Endothelial cell of umbilical vein (primary cell): Measurements from ENCODE around the gene USP47. TPM values are rescaled to one million over a fixed set of nuclear protein-coding genes. Genes with fewer than 3 reads are reported as not detected.

Experiments
- BruUV-seq: library from RNA; stranded (reverse); fragments of 400-500 nt; replicated peaks from 2 replicates; lab custom pipeline; 2021; lab: Mats Ljungman, UMichigan
- CTCF ChIA-PET: fragments of 300-600, 350-600 bp; sonication (Branson Sonifier 250); formaldehyde crosslinking; loops from one replicate; lab custom pipeline; 2021; ENCODE audit warnings: antibody characterized with exemption, inconsistent platforms; lab: Charles Lee
- POLR2A ChIA-PET: fragments of 300-600, 350-600 bp; sonication (Branson Sonifier 250); formaldehyde crosslinking; loops from one replicate; lab custom pipeline; 2021; ENCODE audit warnings: antibody characterized with exemption, inconsistent platforms; lab: Charles Lee
- DNase-seq: peaks from one replicate; pipeline ENCODE4 v3.0.0-alpha.2; 2011; ENCODE audit warnings: low read depth, low spot score
- FAIRE-seq: peaks from 2 replicates; lab custom pipeline; 2011; peaks lifted over from hg19 to GRCh38; lab: Jason Lieb, UNC
- H2AFZ ChIP-seq: 2 replicates; pipeline ENCODE4 v1.6.0; 2012; ENCODE audit warnings: low read depth, low read length, control low read depth, inconsistent platforms
- H3K27ac ChIP-seq: 2 replicates; pipeline ENCODE4 v1.5.1; 2011; ENCODE audit warnings: low read depth, mild to moderate bottlenecking, control low read depth, low read length, moderate library complexity; ENCODE audit not compliant: insufficient read depth
- H3K27me3 ChIP-seq, 2 experiments: 2 replicates each; pipeline versions ENCODE4 v1.6.0 to v1.6.1; 2011; ENCODE audit warnings: low read length in 2 of 2, mixed read lengths in 1 of 2; ENCODE audit not compliant: control insufficient read depth in 2 of 2, insufficient read depth in 2 of 2
- H3K36me3 ChIP-seq, 2 experiments: 2 replicates in 1 of 2; 3 replicates in 1 of 2; pipeline ENCODE4 v1.5.1; 2011; ENCODE audit warnings: low read length in 2 of 2, mild to moderate bottlenecking in 1 of 2, moderate library complexity in 1 of 2; ENCODE audit not compliant: control insufficient read depth in 2 of 2, insufficient read depth in 2 of 2; ENCODE audit errors: extremely low read depth in 1 of 2
- H3K4me1 ChIP-seq: 3 replicates; pipeline ENCODE4 v1.5.1; 2011; ENCODE audit warnings: mild to moderate bottlenecking, low read length; ENCODE audit not compliant: control insufficient read depth, insufficient read depth; ENCODE audit errors: extremely low read depth
- H3K4me2 ChIP-seq: 2 replicates; pipeline ENCODE4 v1.6.1; 2011; ENCODE audit warnings: low read length, control low read depth, mixed read lengths; ENCODE audit not compliant: insufficient read depth
- H3K4me3 ChIP-seq, 3 experiments: fragments of 200-600 bp in 1 of 3; sonication (generic), shearing (Covaris generic) in 1 of 3; replicated peaks in 1 of 3; 2 replicates each; pipeline ENCODE4 v1.5.1; 2011 to 2016; ENCODE audit warnings: control low read depth in 3 of 3, low read length in 3 of 3, mild to moderate bottlenecking in 2 of 3, inconsistent platforms in 1 of 3, low read depth in 1 of 3, moderate library complexity in 1 of 3; ENCODE audit not compliant: insufficient read depth in 1 of 3
- H3K79me2 ChIP-seq: 2 replicates; pipeline ENCODE4 v1.6.0; 2012; ENCODE audit warnings: low read length, inconsistent platforms; ENCODE audit not compliant: control insufficient read depth, insufficient read depth
- H3K9ac ChIP-seq: replicated peaks from 2 replicates; pipeline ENCODE3; 2011; ENCODE audit warnings: low read length, control low read depth; ENCODE audit not compliant: insufficient read depth; ENCODE audit errors: extremely low read depth
- H3K9me1 ChIP-seq: replicated peaks from 3 replicates; pipeline ENCODE4 v1.6.0; 2011; ENCODE audit warnings: mild to moderate bottlenecking, low read length; ENCODE audit not compliant: control insufficient read depth, insufficient read depth; ENCODE audit errors: extremely low read depth
- H3K9me3 ChIP-seq: replicated peaks from 2 replicates; pipeline ENCODE4 v1.5.1; 2012; ENCODE audit warnings: low read length, inconsistent platforms; ENCODE audit not compliant: control insufficient read depth, insufficient read depth
- H4K20me1 ChIP-seq: replicated peaks from 2 replicates; pipeline ENCODE3; 2011; ENCODE audit warnings: mild to moderate bottlenecking, low read length; ENCODE audit not compliant: control insufficient read depth, insufficient read depth; ENCODE audit errors: extremely low read depth
- CTCF ChIP-seq, 2 donors: IDR thresholded peaks; 1 replicate in 1 of 2; 2 replicates in 1 of 2; pipeline ENCODE4 v1.5.1; 2011; ENCODE audit warnings: low read length in 2 of 2, mild to moderate bottlenecking in 2 of 2, moderate library complexity in 2 of 2, control low read depth in 1 of 2, inconsistent platforms in 1 of 2, low read depth in 1 of 2; ENCODE audit not compliant: insufficient read depth in 1 of 2; ENCODE audit errors: extremely low read depth in 1 of 2
- EZH2 ChIP-seq: IDR thresholded peaks from 2 replicates; pipeline ENCODE4 v1.6.1; 2012; ENCODE audit warnings: borderline replicate concordance, low read depth, mild to moderate bottlenecking, moderate library complexity, low read length, inconsistent platforms; ENCODE audit not compliant: severe bottlenecking
- FOS ChIP-seq: IDR thresholded peaks from 2 replicates; pipeline ENCODE4 v1.6.1; 2011; ENCODE audit warnings: mild to moderate bottlenecking, low read length, moderate library complexity, borderline replicate concordance; ENCODE audit not compliant: insufficient read depth
- GATA2 ChIP-seq: IDR thresholded peaks from 2 replicates; pipeline ENCODE4 v1.7.0; 2011; ENCODE audit warnings: low read depth, mild to moderate bottlenecking, moderate library complexity, mixed read lengths, low read length; ENCODE audit not compliant: insufficient read length, insufficient read depth
- JUN ChIP-seq: IDR thresholded peaks from 2 replicates; pipeline ENCODE4 v1.6.1; 2011; ENCODE audit warnings: borderline replicate concordance, low read depth; ENCODE audit not compliant: insufficient read length, insufficient read depth
- MAX ChIP-seq: IDR thresholded peaks from 2 replicates; pipeline ENCODE4 v1.6.1; 2011; ENCODE audit not compliant: insufficient read depth, insufficient read length
- MYC ChIP-seq: IDR thresholded peaks from one replicate; pipeline ENCODE4 v1.6.1; 2011; ENCODE audit warnings: mild to moderate bottlenecking, low read depth, low read length
- POLR2A ChIP-seq: IDR thresholded peaks from 2 replicates; pipeline ENCODE4 v1.6.1; 2012; ENCODE audit warnings: low read depth, mild to moderate bottlenecking, control low read depth, low read length
- POLR2AphosphoS5 ChIP-seq: IDR thresholded peaks from 2 replicates; pipeline ENCODE4 v1.6.1; 2012; ENCODE audit warnings: low read depth, mild to moderate bottlenecking, control low read depth, low read length, moderate library complexity; ENCODE audit not compliant: insufficient read depth
- dilution Hi-C: fragments of 300-500 bp; cut with MboI; formaldehyde crosslinking; loops from one replicate; pipeline ENCODE4 v1.15.0; 2019; ENCODE audit warnings: low sequenced_read_pairs; ENCODE audit not compliant: extremely low pct_ligation_motif_present
- intact Hi-C: fragments of 100-400 bp; cut with micrococcal nuclease; formaldehyde crosslinking; loops from one replicate; pipeline ENCODE4 v1.10.0; 2022
- polyA plus RNA-seq, 4 experiments: library from polyadenylated mRNA; depleted of rRNA in 3 of 4; stranded (reverse) in 3 of 4; unstranded in 1 of 4; fragments of >200 nt; gene quantifications; 2 replicates each; pipeline versions ENCODE4 v1.2.1 to v1.2.3, GENCODE V29; 2011 to 2012; ENCODE audit warnings: missing spikeins in 1 of 4
- total RNA-seq: library from RNA; stranded (reverse); gene quantifications from 2 replicates; pipeline ENCODE4 v1.2.3, GENCODE V29; 2021

Gene USP47
- total and polyA plus RNA-seq, 2 donors (not counting 3 experiments of a cell fraction or from before 2014, with no cell fraction given), result 7.8 to 38.0 TPM

- DNase-seq (no peak), FAIRE-seq (no peak)
- TF ChIP-seq POLR2AphosphoS5 (no peak), GATA2 (no peak), CTCF (IDR thresholded peaks at IDR 0.05; ENCODE audit: extremely low read depth in 1 of 2, insufficient read depth in 1 of 2, low read depth in 1 of 2, low read length in 2 of 2) (no peak), EZH2 (no peak), POLR2A (no peak), MAX (no peak), FOS (no peak), JUN (no peak), MYC (no peak)
- H2AFZ ChIP-seq, result no peak overlapping the region
- no peak overlapping the region for H3K4me2 ChIP-seq
- peaks cover 3 to 4% of the 10 kb centered on the region in 2 experiments for H3K27me3 ChIP-seq
- H3K9me1 ChIP-seq, result no peaks in the 10 kb centered on the region
- no peaks in the 10 kb centered on the region for H4K20me1 ChIP-seq
- H3K4me3 ChIP-seq, result no peak overlapping the region
- no TSS peak for BruUV-seq
- intact Hi-C loops, result no loop called here
- H3K9me3 ChIP-seq, result no peaks in the 10 kb centered on the region
- dilution Hi-C loops, result no loop called here
- POLR2A ChIA-PET, result no interaction called here
- no peak overlapping the region for H3K9ac ChIP-seq
- CTCF ChIA-PET, result interaction anchor here (0.9 to 3.8 kb wide), 2 partner anchors 10 to 279 kb away, joined by 3 to 20 read pairs; no protein-coding TSS in a partner anchor
- H3K36me3 ChIP-seq, result no peaks in the 10 kb centered on the region
- H3K27ac ChIP-seq, result no peak overlapping the region
- H3K79me2 ChIP-seq, result no peaks in the 10 kb centered on the region
- H3K4me1 ChIP-seq, result no peaks in the 10 kb centered on the region
Observed at GRCh38 chr11:11808992-11809615, 32.7 kb upstream of the USP47 start.
